NCI-H460 (cell line): ENCODE results near the gene ADK. TPM values are rescaled to one million over a fixed set of nuclear protein-coding genes. Genes with fewer than 3 reads are reported as not detected.
A peak's percentile ranks its signal among the peaks of the same experiment; 100 is the strongest.
"Not testable (repeated sequence)": the region's sequence is repeated elsewhere in the genome, so short reads cannot be mapped to it uniquely, and the experiment has no call there.

Experiments used
- DNase-seq: peaks from one replicate; pipeline ENCODE4 v3.0.0-alpha.2; 2016; ENCODE audit warnings: low read depth; ENCODE audit errors: extremely low read depth
- total RNA-seq: library from RNA; depleted of rRNA; stranded (reverse); fragments of >200 nt; shearing (Covaris generic); gene quantifications from 2 replicates; pipeline ENCODE4 v1.2.3, GENCODE V29; 2014

The ADK gene
- total RNA-seq, 1 experiment from 2014 or later = 50.2 TPM

DNA sequence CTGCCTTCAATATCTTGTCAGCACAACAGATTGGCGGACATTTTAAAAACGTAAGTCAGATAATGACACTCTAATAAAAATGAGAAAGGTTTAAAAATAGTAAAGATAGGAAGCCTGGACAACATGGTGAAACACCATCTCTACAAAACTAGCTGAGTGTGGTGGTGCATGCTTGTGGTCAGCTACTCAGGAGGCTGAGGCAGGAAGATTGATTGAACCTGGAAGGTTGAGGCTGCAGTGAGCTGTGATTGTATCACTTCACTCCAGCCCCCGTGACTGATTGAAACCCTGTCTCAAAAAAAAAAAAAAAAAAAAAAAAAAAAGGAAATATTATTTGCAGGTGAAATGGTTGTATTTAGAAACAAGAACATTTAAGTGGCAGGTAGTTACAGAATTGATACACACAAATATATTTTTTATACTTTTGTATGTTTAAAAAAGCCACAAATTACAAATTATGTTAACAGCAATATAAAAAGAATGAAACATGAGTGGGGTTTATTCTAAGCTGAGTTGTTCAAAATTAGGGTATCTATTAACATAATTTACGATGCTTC lies 141.9 kb downstream of the ADK start:
- no peak for DNase-seq

GRCh38 chr10:74293686-74294371 lies 142.8 kb downstream of the ADK start:
- DNase-seq = peak; percentile 5

- DNase-seq = no peak
Measured at GRCh38 chr10:74297389-74298080, 146.5 kb downstream of the ADK start.

- DNase-seq = not testable (repeated sequence)
Measured at GRCh38 chr10:74300074-74300621, 149.1 kb downstream of the ADK start.

DNA sequence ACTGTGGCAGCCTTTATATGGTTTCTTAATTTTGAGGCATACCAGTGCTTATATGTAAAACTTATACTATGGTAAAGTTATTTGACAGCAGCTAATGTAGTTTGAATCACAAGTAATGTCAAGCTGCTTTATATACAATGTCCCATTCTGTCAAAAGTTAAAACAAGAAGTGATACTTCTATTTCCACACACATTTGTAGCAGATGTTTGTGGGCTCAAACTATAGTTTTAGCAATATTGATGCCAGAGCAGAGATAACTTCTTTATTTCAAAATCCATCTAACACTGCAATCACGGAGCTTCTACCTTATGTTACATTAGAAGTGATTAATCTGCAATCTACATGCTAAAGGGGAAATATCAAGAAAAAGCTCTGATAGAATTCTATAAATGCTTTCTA lies 149.6 kb downstream of the ADK start:
- no peak for DNase-seq

GRCh38 chr10:74305730-74306129 lies 154.7 kb downstream of the ADK start:
- no peak for DNase-seq

DNA sequence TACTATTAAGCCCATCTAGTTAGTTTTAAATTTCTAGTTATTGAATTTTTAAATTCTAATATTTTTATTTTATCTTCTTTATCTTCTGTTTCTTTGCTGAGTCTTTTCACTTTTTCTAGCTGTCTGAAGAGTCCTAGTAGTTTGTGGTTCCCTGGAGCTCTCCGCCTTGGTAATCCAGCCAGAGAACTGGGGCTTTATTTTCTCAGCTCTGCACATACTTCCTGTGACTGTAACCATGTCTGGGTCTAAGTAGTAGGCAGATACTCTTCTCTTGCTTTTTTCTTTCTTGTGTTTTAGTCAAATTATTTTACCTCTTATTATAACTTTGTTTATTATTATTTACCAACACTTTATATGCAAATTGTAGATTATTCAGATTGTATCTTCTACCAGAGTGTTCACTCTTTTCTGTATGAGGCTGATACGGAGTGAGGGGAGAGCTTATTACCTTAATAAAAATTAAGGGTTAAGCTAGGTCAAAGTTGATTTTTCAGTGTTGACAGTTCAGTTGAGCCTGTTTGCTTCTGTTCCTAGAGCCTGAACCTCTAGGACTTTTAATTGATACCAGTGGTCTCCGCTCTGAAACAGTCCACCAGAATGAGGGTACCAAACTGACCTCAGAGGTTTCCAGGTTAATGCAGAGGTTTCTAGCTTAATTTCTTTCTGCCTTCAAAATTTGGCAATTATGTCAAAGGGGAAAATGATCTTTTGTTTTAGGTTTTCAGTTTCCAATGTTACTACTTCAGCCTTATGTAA lies 155.4 kb downstream of the ADK start:
- DNase-seq = no peak

GRCh38 chr10:74307061-74307651 lies 156.1 kb downstream of the ADK start:
- no peak for DNase-seq

DNA sequence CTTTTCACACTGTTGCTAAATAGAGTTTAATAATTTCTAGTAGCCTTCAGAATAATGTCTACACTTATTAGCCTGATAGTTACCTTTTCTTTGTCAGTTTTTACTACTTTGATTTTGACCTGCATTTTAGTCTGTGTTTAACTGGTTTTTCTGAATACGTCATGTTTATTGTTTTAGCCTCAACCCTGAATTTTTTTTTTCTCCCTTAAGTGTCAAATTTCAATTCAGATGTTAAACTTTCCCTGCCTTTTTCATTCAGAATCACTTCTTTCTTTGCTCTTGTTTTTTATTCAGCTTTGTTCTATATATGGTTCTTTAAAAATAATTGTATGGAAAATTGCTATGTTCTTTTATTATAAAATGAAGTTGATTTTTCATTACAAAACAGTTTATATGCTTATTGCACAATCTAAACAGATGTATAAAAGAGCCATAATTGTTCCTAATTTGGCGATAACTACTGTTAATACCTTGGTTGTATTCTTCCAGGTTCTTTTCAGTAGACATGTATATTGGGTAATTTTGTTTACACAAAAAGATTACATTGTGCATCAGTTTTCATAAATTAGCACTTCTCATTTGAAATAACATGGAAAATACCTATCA lies 159.7 kb downstream of the ADK start:
- DNase-seq = no peak

DNA sequence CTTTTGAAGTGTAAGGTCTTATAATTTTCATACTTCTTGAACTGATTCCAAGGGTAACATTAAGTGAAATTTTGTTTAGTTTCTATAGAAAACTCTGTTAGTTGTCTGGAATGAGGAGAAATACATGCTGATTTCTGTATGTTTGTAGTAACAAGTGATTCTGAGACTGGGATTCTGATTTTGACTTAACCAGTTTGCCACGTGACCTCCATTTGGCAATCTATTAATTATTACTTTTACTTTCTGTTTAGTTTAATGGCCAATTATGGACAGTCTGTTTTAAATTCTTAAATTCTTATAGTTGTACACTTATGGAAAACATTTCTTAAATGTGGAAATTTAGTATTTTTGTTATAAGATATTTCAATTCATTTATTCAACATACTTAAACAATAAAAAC lies 163.1 kb downstream of the ADK start:
- DNase-seq = no peak

DNA sequence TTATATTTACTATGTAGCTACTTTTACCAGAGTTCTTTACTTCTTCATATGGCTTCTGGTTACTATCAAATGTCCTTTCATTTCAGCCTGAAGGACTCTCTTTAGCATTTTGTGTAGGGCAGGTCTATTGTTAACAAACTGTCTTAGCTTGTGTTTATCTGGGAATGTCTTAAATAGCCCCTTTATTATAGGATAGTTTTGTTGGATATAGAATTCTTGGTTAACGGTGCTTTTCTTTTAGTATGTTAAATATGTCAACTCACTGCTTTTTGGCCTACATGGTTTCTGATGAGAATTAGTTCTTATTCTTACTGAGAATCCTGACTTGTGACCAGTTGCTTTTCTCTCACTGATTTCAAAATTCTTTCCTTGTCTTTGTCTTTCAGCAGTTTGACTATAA lies 169.0 kb downstream of the ADK start:
- no peak for DNase-seq

GRCh38 chr10:74320717-74321116 lies 169.7 kb downstream of the ADK start:
- DNase-seq = no peak

DNA sequence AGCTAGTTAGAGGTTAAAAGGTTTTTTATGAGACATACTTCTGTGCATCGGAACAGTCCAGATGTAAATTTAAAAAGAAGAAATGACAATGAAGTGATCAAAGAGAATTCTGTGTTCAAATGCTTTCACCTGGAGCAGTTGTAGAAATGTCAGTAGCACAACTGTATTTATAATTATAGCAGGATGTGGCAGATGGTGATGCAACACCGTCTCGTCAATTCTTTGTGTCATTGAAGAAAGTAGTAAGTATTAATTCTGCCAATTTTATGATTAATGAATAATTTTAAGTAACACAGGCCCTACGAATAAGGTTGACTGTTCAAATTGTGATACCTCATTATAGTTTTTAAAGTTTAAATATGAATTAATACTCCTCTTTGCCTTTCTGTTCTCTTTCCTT lies 171.1 kb downstream of the ADK start:
- no peak for DNase-seq

- no peak for DNase-seq
Measured at GRCh38 chr10:74322565-74322964, 171.5 kb downstream of the ADK start.

GRCh38 chr10:74328388-74328787 lies 177.4 kb downstream of the ADK start:
- DNase-seq = no peak

DNA sequence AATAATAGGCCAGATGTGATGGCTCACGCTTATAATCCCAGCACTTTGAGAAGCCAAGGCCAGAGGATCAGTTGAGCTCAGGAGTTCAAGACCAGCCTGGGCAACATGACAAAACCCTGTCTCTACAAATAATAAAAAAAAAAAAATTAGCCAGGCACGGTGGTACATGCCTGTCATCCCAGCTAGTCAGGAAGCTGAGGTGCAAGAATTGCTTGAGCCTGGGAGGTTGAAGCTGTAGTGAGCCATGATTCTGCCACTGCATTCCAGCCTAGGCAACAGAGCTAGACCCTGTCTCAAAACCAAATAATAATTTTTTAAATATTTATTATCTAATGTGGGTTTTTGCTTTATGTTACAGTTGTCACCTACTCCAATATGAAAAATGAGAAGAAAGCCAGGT lies 178.9 kb downstream of the ADK start:
- no peak for DNase-seq

DNA sequence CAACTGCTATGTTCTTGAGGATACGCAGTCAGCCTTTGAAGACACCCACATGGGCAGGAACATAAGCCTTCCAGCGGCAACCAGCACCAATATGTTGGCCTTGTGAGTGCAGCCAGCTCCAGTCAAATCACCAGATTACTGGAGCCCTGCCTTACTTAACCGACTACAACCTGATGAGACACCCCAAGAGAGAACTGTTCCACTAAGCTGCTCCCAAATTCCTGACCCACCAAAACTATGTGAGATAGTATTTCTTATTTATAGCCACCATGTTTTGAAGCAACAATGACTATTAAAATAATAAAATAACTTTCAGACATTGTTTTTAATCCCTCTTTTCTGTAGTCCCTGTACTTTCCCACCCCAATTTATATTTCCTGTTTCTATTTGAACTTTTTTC lies 179.6 kb downstream of the ADK start:
- no peak for DNase-seq

GRCh38 chr10:74332398-74332797 lies 181.4 kb downstream of the ADK start:
- no peak for DNase-seq

DNA sequence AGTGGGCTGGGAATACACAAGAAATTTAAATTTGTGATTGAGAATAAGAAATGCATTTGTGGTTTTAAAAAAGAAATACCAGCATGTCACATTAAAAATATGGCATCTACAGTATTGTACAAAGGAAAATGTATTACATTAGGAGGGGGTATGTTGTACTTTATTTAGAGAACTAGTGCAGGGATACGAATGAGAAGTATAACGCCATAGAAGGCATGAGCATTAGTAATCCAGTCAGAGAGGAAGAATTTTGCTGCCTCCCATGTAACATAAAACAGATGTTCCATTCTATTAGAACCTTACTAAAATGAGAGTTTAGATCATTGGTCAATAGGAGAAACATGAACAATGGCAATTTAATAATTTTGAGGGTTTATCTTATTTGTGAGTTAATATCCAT lies 182.2 kb downstream of the ADK start:
- no peak for DNase-seq

DNA sequence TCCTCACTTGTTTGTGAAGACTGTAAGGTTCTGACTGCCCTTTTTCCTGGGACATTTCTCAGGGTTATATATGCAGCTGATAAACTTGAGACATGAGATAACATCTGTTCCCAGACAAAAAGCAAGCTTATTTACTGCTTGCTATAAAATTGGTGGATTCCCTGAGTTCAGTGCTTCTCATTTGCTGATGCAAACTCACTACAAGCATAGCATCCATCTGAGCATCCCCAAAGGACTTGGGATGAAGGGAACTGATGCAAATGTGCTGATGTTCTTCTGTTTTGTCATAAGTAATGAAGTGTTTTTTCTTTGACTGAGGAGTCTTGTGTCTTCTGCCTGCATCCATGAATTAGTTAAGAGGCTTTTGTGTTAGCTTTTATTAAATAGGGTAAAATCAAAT lies 183.2 kb downstream of the ADK start:
- no peak for DNase-seq
